HepG2 (cell line): ENCODE measurements around the gene DAB1. TPM values are rescaled to one million over a fixed set of nuclear protein-coding genes. Genes with fewer than 3 reads are reported as not detected.

Source experiments
- ATAC-seq: fragments of 200-7000 bp; cut with Tn5 transposase; 3 replicates; pipeline ENCODE4 v1.9.1; 2020; ENCODE audit warnings: mild to moderate bottlenecking, moderate library complexity
- BruUV-seq: library from RNA; stranded (reverse); fragments of 400-500 nt; replicated peaks from 2 replicates; lab custom pipeline; 2021; lab: Mats Ljungman, UMichigan
- CTCF ChIA-PET: fragments of 300-600 bp; formaldehyde crosslinking; extraction: SDS; loops from one replicate; lab custom pipeline; 2021; ENCODE audit warnings: low total read pairs, inconsistent platforms, low intra/inter-chr PET ratio; lab: Yijun Ruan, JAX
- POLR2A ChIA-PET: fragments of 350-600 bp; sonication (Branson Sonifier 250); formaldehyde crosslinking; loops from one replicate; lab custom pipeline; 2020; ENCODE audit warnings: antibody characterized with exemption, inconsistent platforms; lab: Yijun Ruan, JAX
- DNase-seq: peaks from one replicate; pipeline ENCODE4 v3.0.0-alpha.2; 2015; ENCODE audit warnings: low spot score
- FAIRE-seq: peaks from 3 replicates; lab custom pipeline; 2011; peaks lifted over from hg19 to GRCh38; lab: Jason Lieb, UNC
- H2AFZ ChIP-seq: one replicate; pipeline ENCODE4 v1.6.1; 2011; ENCODE audit warnings: low read length, inconsistent platforms
- H3K27ac ChIP-seq: fragments of 300-600 bp; 3 replicates; pipeline ENCODE4 v1.8.0; 2011; ENCODE audit warnings: mixed run types, mild to moderate bottlenecking, mixed read lengths, low read length, inconsistent platforms; ENCODE audit not compliant: insufficient read depth; ENCODE audit errors: extremely low read length
- H3K27me3 ChIP-seq, 2 experiments: fragments of 200-600 bp in 1 of 2; 2 replicates in 1 of 2; 3 replicates in 1 of 2; pipeline versions ENCODE4 v1.6.0 to v1.8.0; 2011; ENCODE audit warnings: low read length in 2 of 2, mild to moderate bottlenecking in 2 of 2, moderate library complexity in 2 of 2, inconsistent platforms in 1 of 2; ENCODE audit not compliant: insufficient read depth in 2 of 2, control insufficient read depth in 1 of 2
- H3K36me3 ChIP-seq, 2 experiments: fragments of 200-600 bp in 1 of 2; replicated peaks in 1 of 2; 2 replicates in 1 of 2; 3 replicates in 1 of 2; pipeline versions ENCODE4 v1.5.1 to v1.8.0; 2011; ENCODE audit warnings: low read length in 2 of 2, inconsistent platforms in 1 of 2; ENCODE audit not compliant: insufficient read depth in 2 of 2, control insufficient read depth in 1 of 2
- H3K4me1 ChIP-seq: 2 replicates; pipeline ENCODE4 v1.5.1; 2012; ENCODE audit warnings: low read length, inconsistent platforms; ENCODE audit not compliant: insufficient read depth
- H3K4me2 ChIP-seq: 2 replicates; pipeline ENCODE4 v1.6.0; 2011; ENCODE audit warnings: low read depth, low read length, inconsistent platforms
- H3K4me3 ChIP-seq, 3 experiments: fragments of 200-600 bp in 1 of 3; sonication (generic), shearing (Covaris generic) in 1 of 3; replicated peaks in 1 of 3; 2 replicates each; pipeline ENCODE4 v1.5.1; 2011 to 2016; ENCODE audit warnings: low read length in 3 of 3, inconsistent platforms in 2 of 3, low read depth in 2 of 3, mild to moderate bottlenecking in 2 of 3, control low read depth in 1 of 3, mixed read lengths in 1 of 3; ENCODE audit not compliant: insufficient read depth in 1 of 3
- H3K79me2 ChIP-seq: one replicate; pipeline ENCODE4 v1.6.1; 2011; ENCODE audit warnings: low read length, inconsistent platforms; ENCODE audit not compliant: insufficient read depth
- H3K9ac ChIP-seq: 2 replicates; pipeline ENCODE4 v1.6.0; 2011; ENCODE audit warnings: mild to moderate bottlenecking, low read depth, low read length, inconsistent platforms; ENCODE audit not compliant: insufficient read depth
- H3K9me3 ChIP-seq: 2 replicates; pipeline ENCODE4 v1.5.1; 2012; ENCODE audit warnings: mild to moderate bottlenecking, low read length
- H4K20me1 ChIP-seq: 2 replicates; pipeline ENCODE4 v1.6.0; 2011; ENCODE audit warnings: inconsistent platforms, mild to moderate bottlenecking, low read length, moderate library complexity; ENCODE audit not compliant: insufficient read depth
- DBP ChIP-seq: sonication (generic); formaldehyde crosslinking; IDR thresholded peaks from 2 replicates; pipeline ENCODE4 v1.4.0; 2020; ENCODE audit warnings: missing genetic modification reagents; ENCODE audit errors: not compliant biosample characterization
- GLI4 ChIP-seq: sonication (generic); formaldehyde crosslinking; IDR thresholded peaks from 2 replicates; pipeline ENCODE4 v1.5.1; 2020; ENCODE audit warnings: missing genetic modification reagents, mild to moderate bottlenecking, moderate library complexity, borderline replicate concordance
- KDM1A ChIP-seq: IDR thresholded peaks from 2 replicates; pipeline ENCODE4 v1.6.1; 2016; ENCODE audit warnings: missing compliant biosample characterization
- KDM5A ChIP-seq: fragments of 200-600 bp; sonication (generic); IDR thresholded peaks from 2 replicates; pipeline ENCODE4 v1.7.0; 2018; ENCODE audit warnings: antibody characterized with exemption, mild to moderate bottlenecking, low read length, borderline replicate concordance
- KMT2B ChIP-seq: IDR thresholded peaks from 2 replicates; pipeline ENCODE4 v1.6.1; 2016; ENCODE audit warnings: missing genetic modification reagents, missing compliant biosample characterization
- MTF1 ChIP-seq: sonication (generic); formaldehyde crosslinking; IDR thresholded peaks from 2 replicates; pipeline ENCODE4 v1.5.0; 2020; ENCODE audit warnings: missing genetic modification reagents
- ZBTB7A ChIP-seq: sonication (generic); formaldehyde crosslinking; IDR thresholded peaks from 2 replicates; pipeline ENCODE4 v1.8.0; 2022; ENCODE audit warnings: mild to moderate bottlenecking, missing genetic modification reagents
- ZFYVE20 ChIP-seq: sonication (generic); formaldehyde crosslinking; IDR thresholded peaks from 2 replicates; pipeline ENCODE4 v1.8.0; 2023; ENCODE audit warnings: low read depth, mild to moderate bottlenecking, moderate library complexity, missing genetic modification reagents, borderline replicate concordance
- ZNF136 ChIP-seq: sonication (generic); formaldehyde crosslinking; IDR thresholded peaks from 2 replicates; pipeline ENCODE4 v1.8.1; 2022; ENCODE audit warnings: low read depth, mild to moderate bottlenecking, moderate library complexity, missing genetic modification reagents
- ZNF672 ChIP-seq: sonication (generic); formaldehyde crosslinking; IDR thresholded peaks from 2 replicates; pipeline ENCODE4 v1.8.1; 2022; ENCODE audit warnings: missing genetic modification reagents
- WGBS: methylation state at CpG from one replicate; pipeline ENCODE4 v1.1.6; 2017; ENCODE audit warnings: low lambda C conversion rate; 5-methylcytosine and 5-hydroxymethylcytosine counted together
- in situ Hi-C: cut with HindIII; loops from 2 replicates; pipeline ENCODE4 v1.10.0; 2017; ENCODE audit warnings: low pct_unique_long_range_greater_than_20kb; ENCODE audit not compliant: extremely low pct_ligation_motif_present
- intact Hi-C: fragments of 100-400 bp; cut with micrococcal nuclease; formaldehyde crosslinking; loops from one replicate; pipeline ENCODE4 v1.10.0; 2022; ENCODE audit not compliant: unreplicated experiment
- polyA plus RNA-seq, 8 experiments: library from polyadenylated mRNA; depleted of rRNA in 3 of 8; stranded (reverse) in 7 of 8; unstranded in 1 of 8; fragments of >200 nt; fragmentation: Illumina TruSeq in 4 of 8; extraction: Trizol in 4 of 8; gene quantifications; 2 replicates each; pipeline versions ENCODE4 v1.2.1 to v1.2.3, GENCODE V29; 2011 to 2016; ENCODE audit warnings: low read depth in 4 of 8, missing spikeins in 1 of 8, mixed read lengths in 1 of 8; ENCODE audit not compliant: insufficient read depth in 1 of 8
- total RNA-seq, 5 experiments: library from RNA; depleted of rRNA; stranded (reverse); fragments of >200 nt; fragmentation: Illumina TruSeq; extraction: Trizol; gene quantifications; 2 replicates each; pipeline ENCODE4 v1.2.3, GENCODE V29; 2016; ENCODE audit warnings: low read depth in 1 of 5

Gene DAB1
- total and polyA plus RNA-seq, 2 of the 13 experiments (the other 11 are each of a cell fraction or from before 2014, with no cell fraction given) = 0.04 to 0.13 TPM

DNA sequence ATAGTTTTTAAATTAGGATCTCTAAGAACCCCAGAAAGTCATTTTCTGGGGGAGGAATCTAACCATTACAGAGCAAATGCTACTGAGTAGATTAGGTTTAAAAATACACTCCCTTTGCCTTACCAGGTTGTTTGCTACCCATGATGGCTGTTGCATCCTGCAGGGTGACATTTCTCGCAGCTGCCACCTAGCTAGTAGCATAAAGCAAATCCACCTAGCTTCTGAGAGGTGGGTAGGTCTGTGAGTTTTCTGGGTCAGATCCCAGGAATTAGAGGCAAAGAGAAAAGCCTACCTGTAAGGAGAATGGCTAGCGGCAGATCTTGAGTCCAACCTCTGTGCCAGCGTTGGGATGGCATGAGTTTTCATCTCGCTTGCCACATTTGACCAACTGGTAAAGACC is 95.9 kb downstream of the DAB1 start (continued):
- no peak for TF ChIP-seq GLI4 (CRISPR knock-in tag)
- no peak for TF ChIP-seq DBP (CRISPR knock-in tag)
- TF ChIP-seq ZBTB7A (CRISPR knock-in tag) = no peak
- no peak for TF ChIP-seq KDM5A
- no peak for TF ChIP-seq KDM1A

- ATAC-seq (no peak), FAIRE-seq (no peak), DNase-seq (no peak)
- intact Hi-C loops = no loop called here
- TF ChIP-seq KMT2B (CRISPR knock-in tag) (no peak), ZNF136 (CRISPR knock-in tag) (no peak), ZNF672 (CRISPR knock-in tag) (no peak), ZFYVE20 (CRISPR knock-in tag) (no peak), MTF1 (CRISPR knock-in tag) (no peak)
- no peak overlapping the region for H3K4me2 ChIP-seq
- H2AFZ ChIP-seq = no peak overlapping the region
- H4K20me1 ChIP-seq = no peaks in the 10 kb centered on the region
- H3K79me2 ChIP-seq = no peaks in the 10 kb centered on the region
- peaks cover 19% of the 10 kb centered on the region for H3K4me1 ChIP-seq
- H3K27ac ChIP-seq = no peak overlapping the region
- no peaks in the 10 kb centered on the region for H3K36me3 ChIP-seq
- H3K27me3 ChIP-seq = no peaks in the 10 kb centered on the region
- no peak overlapping the region for H3K9ac ChIP-seq
- 96% methylated on average over 5 of the region's 5 CpGs for WGBS
- in situ Hi-C loops = no loop called here
- no peak overlapping the region for H3K4me3 ChIP-seq
- no peaks in the 10 kb centered on the region for H3K9me3 ChIP-seq
- ChIA-PET CTCF (no interaction called here), POLR2A (no interaction called here)
- BruUV-seq = no TSS peak
These were observed 96.5 kb downstream of the DAB1 start for GRCh38 chr1:57327336-57327735.
